ENCODE measurements around the gene LCNL1.

Gene LCNL1

GRCh38 chr9:136988872-136989271, 6.1 kb downstream of the LCNL1 start:
- peaks cover 0 to 4% of the 10 kb centered on the region in 2 donors for H3K9me3 ChIP-seq (ENCODE audit: control insufficient read depth in 2 of 2, low read length in 2 of 2)
- H3K4me3 ChIP-seq (ENCODE audit: low read length in 2 of 2) = no peak overlapping the region
- H3K9ac ChIP-seq (ENCODE audit: low read length in 2 of 2) = no peak overlapping the region
- H3K36me3 ChIP-seq (ENCODE audit: control insufficient read depth in 2 of 2, insufficient read depth in 2 of 2, low read length in 2 of 2) = peaks cover 0 to 2% of the 10 kb centered on the region in 2 donors
- H3K4me1 ChIP-seq (ENCODE audit: control insufficient read depth, insufficient read depth, low read length) = peaks cover 15% of the 10 kb centered on the region
- peaks cover 11 to 20% of the 10 kb centered on the region in 2 donors for H3K27me3 ChIP-seq (ENCODE audit: control insufficient read depth in 1 of 2, insufficient read depth in 2 of 2, low read length in 2 of 2)
- H3K27ac ChIP-seq (ENCODE audit: low read length) = no peak overlapping the region

GRCh38 chr9:136990242-136990911, 7.6 kb downstream of the LCNL1 start:
- Histone ChIP-seq H3K27ac (ENCODE audit: low read length) (no peak overlapping the region), H3K9ac (ENCODE audit: low read length in 2 of 2) (no peak overlapping the region), H3K9me3 (ENCODE audit: control insufficient read depth in 2 of 2, low read length in 2 of 2) (peaks cover 0 to 4% of the 10 kb centered on the region in 2 donors), H3K36me3 (ENCODE audit: control insufficient read depth in 2 of 2, insufficient read depth in 2 of 2, low read length in 2 of 2) (peaks cover 0 to 2% of the 10 kb centered on the region in 2 donors), H3K4me3 (ENCODE audit: low read length in 2 of 2) (no peak overlapping the region), H3K27me3 (ENCODE audit: control insufficient read depth in 1 of 2, insufficient read depth in 2 of 2, low read length in 2 of 2) (peaks cover 7 to 18% of the 10 kb centered on the region in 2 donors), H3K4me1 (ENCODE audit: control insufficient read depth, insufficient read depth, low read length) (peaks cover 24% of the 10 kb centered on the region)

- H3K4me3 ChIP-seq (ENCODE audit: low read length in 2 of 2) = peak within 1 kb of the TSS; percentile 84 to 85
- H3K9me3 ChIP-seq (ENCODE audit: control insufficient read depth in 2 of 2, low read length in 2 of 2) = peaks cover 0 to 4% of the 10 kb centered on the region in 2 donors
- peaks cover 0 to 2% of the 10 kb centered on the region in 2 donors for H3K36me3 ChIP-seq (ENCODE audit: control insufficient read depth in 2 of 2, insufficient read depth in 2 of 2, low read length in 2 of 2)
- H3K27me3 ChIP-seq (ENCODE audit: control insufficient read depth in 1 of 2, insufficient read depth in 2 of 2, low read length in 2 of 2) = peaks cover 9 to 24% of the 10 kb centered on the region in 2 donors
- H3K27ac ChIP-seq (ENCODE audit: low read length) = no peak within 1 kb of the TSS
- peak within 1 kb of the TSS; percentile 54 to 69 for H3K9ac ChIP-seq (ENCODE audit: low read length in 2 of 2)
- H3K4me1 ChIP-seq (ENCODE audit: control insufficient read depth, insufficient read depth, low read length) = peaks cover 37% of the 10 kb centered on the region
These were observed 9.4 kb downstream of the LCNL1 start, which contains the start of gene PAXX for GRCh38 chr9:136991993-136992818. TSS of gene PAXX (plus strand) at chr9:136992422. CDS start at chr9:136992444, 22 bp downstream.

GRCh38 chr9:136992819-136993369, 10.1 kb downstream of the LCNL1 start:
- H3K36me3 ChIP-seq (ENCODE audit: control insufficient read depth in 2 of 2, insufficient read depth in 2 of 2, low read length in 2 of 2) = peaks cover 0 to 2% of the 10 kb centered on the region in 2 donors
- peaks cover 41% of the 10 kb centered on the region for H3K4me1 ChIP-seq (ENCODE audit: control insufficient read depth, insufficient read depth, low read length)
- peak overlapping the region; percentile 54 to 69 for H3K9ac ChIP-seq (ENCODE audit: low read length in 2 of 2)
- peak overlapping the region; percentile 84 to 85 for H3K4me3 ChIP-seq (ENCODE audit: low read length in 2 of 2)
- H3K27ac ChIP-seq (ENCODE audit: low read length) = no peak overlapping the region
- H3K27me3 ChIP-seq (ENCODE audit: control insufficient read depth in 1 of 2, insufficient read depth in 2 of 2, low read length in 2 of 2) = peaks cover 9 to 28% of the 10 kb centered on the region in 2 donors
- H3K9me3 ChIP-seq (ENCODE audit: control insufficient read depth in 2 of 2, low read length in 2 of 2) = peaks cover 0 to 4% of the 10 kb centered on the region in 2 donors

GRCh38 chr9:136994180-136994887, 11.5 kb downstream of the LCNL1 start:
- Histone ChIP-seq H3K9ac (ENCODE audit: low read length in 2 of 2) (no peak overlapping the region), H3K36me3 (ENCODE audit: control insufficient read depth in 2 of 2, insufficient read depth in 2 of 2, low read length in 2 of 2) (peaks cover 0 to 2% of the 10 kb centered on the region in 2 donors), H3K27ac (ENCODE audit: low read length) (no peak overlapping the region), H3K4me1 (ENCODE audit: control insufficient read depth, insufficient read depth, low read length) (peaks cover 41% of the 10 kb centered on the region), H3K4me3 (ENCODE audit: low read length in 2 of 2) (no peak overlapping the region), H3K9me3 (ENCODE audit: control insufficient read depth in 2 of 2, low read length in 2 of 2) (peaks cover 0 to 4% of the 10 kb centered on the region in 2 donors), H3K27me3 (ENCODE audit: control insufficient read depth in 1 of 2, insufficient read depth in 2 of 2, low read length in 2 of 2) (peaks cover 11 to 34% of the 10 kb centered on the region in 2 donors)

GRCh38 chr9:136994888-136995230, 12.1 kb downstream of the LCNL1 start:
- H3K4me3 ChIP-seq (ENCODE audit: low read length in 2 of 2) = no peak overlapping the region
- peaks cover 0 to 4% of the 10 kb centered on the region in 2 donors for H3K9me3 ChIP-seq (ENCODE audit: control insufficient read depth in 2 of 2, low read length in 2 of 2)
- H3K9ac ChIP-seq (ENCODE audit: low read length in 2 of 2) = no peak overlapping the region
- peaks cover 11 to 34% of the 10 kb centered on the region in 2 donors for H3K27me3 ChIP-seq (ENCODE audit: control insufficient read depth in 1 of 2, insufficient read depth in 2 of 2, low read length in 2 of 2)
- H3K27ac ChIP-seq (ENCODE audit: low read length) = no peak overlapping the region
- H3K36me3 ChIP-seq (ENCODE audit: control insufficient read depth in 2 of 2, insufficient read depth in 2 of 2, low read length in 2 of 2) = peaks cover 0 to 2% of the 10 kb centered on the region in 2 donors
- H3K4me1 ChIP-seq (ENCODE audit: control insufficient read depth, insufficient read depth, low read length) = peaks cover 41% of the 10 kb centered on the region

- H3K4me3 ChIP-seq (ENCODE audit: low read length in 2 of 2) = no peak overlapping the region
- no peak overlapping the region for H3K9ac ChIP-seq (ENCODE audit: low read length in 2 of 2)
- H3K27ac ChIP-seq (ENCODE audit: low read length) = no peak overlapping the region
- peaks cover 0 to 2% of the 10 kb centered on the region in 2 donors for H3K36me3 ChIP-seq (ENCODE audit: control insufficient read depth in 2 of 2, insufficient read depth in 2 of 2, low read length in 2 of 2)
- H3K4me1 ChIP-seq (ENCODE audit: control insufficient read depth, insufficient read depth, low read length) = peaks cover 41% of the 10 kb centered on the region
- H3K9me3 ChIP-seq (ENCODE audit: control insufficient read depth in 2 of 2, low read length in 2 of 2) = peaks cover 0 to 4% of the 10 kb centered on the region in 2 donors
- peaks cover 11 to 34% of the 10 kb centered on the region in 2 donors for H3K27me3 ChIP-seq (ENCODE audit: control insufficient read depth in 1 of 2, insufficient read depth in 2 of 2, low read length in 2 of 2)
These were observed 12.6 kb downstream of the LCNL1 start for GRCh38 chr9:136995362-136995761.

GRCh38 chr9:136995772-136996311, 13.0 kb downstream of the LCNL1 start:
- no peak overlapping the region for H3K9ac ChIP-seq (ENCODE audit: low read length in 2 of 2)
- peaks cover 11 to 34% of the 10 kb centered on the region in 2 donors for H3K27me3 ChIP-seq (ENCODE audit: control insufficient read depth in 1 of 2, insufficient read depth in 2 of 2, low read length in 2 of 2)
- H3K4me1 ChIP-seq (ENCODE audit: control insufficient read depth, insufficient read depth, low read length) = peaks cover 41% of the 10 kb centered on the region
- peaks cover 0 to 2% of the 10 kb centered on the region in 2 donors for H3K36me3 ChIP-seq (ENCODE audit: control insufficient read depth in 2 of 2, insufficient read depth in 2 of 2, low read length in 2 of 2)
- no peaks in the 10 kb centered on the region for H3K9me3 ChIP-seq (ENCODE audit: control insufficient read depth in 2 of 2, low read length in 2 of 2)
- H3K27ac ChIP-seq (ENCODE audit: low read length) = no peak overlapping the region
- no peak overlapping the region for H3K4me3 ChIP-seq (ENCODE audit: low read length in 2 of 2)

- Histone ChIP-seq H3K9me3 (ENCODE audit: control insufficient read depth in 2 of 2, low read length in 2 of 2) (no peaks in the 10 kb centered on the region), H3K27ac (ENCODE audit: low read length) (no peak within 1 kb of the TSS), H3K9ac (ENCODE audit: low read length in 2 of 2) (no peak within 1 kb of the TSS), H3K27me3 (ENCODE audit: control insufficient read depth in 1 of 2, insufficient read depth in 2 of 2, low read length in 2 of 2) (peaks cover 11 to 34% of the 10 kb centered on the region in 2 donors), H3K36me3 (ENCODE audit: control insufficient read depth in 2 of 2, insufficient read depth in 2 of 2, low read length in 2 of 2) (peaks cover 0 to 2% of the 10 kb centered on the region in 2 donors), H3K4me3 (ENCODE audit: low read length in 2 of 2) (peak within 1 kb of the TSS in 1 of 2 donors; percentile 8), H3K4me1 (ENCODE audit: control insufficient read depth, insufficient read depth, low read length) (peaks cover 41% of the 10 kb centered on the region)
These were observed 13.8 kb downstream of the LCNL1 start, which contains the start of gene CLIC3 for GRCh38 chr9:136996361-136997292. TSS of gene CLIC3 (minus strand) at chr9:136996568. CDS start at chr9:136996543, 25 bp downstream.

Measured in stomach smooth muscle (tissue), 2 donors.